Bronchial epithelial cell (primary cell): ENCODE data around the gene CARS1. TPM values are rescaled to one million over a fixed set of nuclear protein-coding genes. Genes with fewer than 3 reads are reported as not detected.

ENCODE experiments used
- DNase-seq: peaks from one replicate; pipeline ENCODE4 v3.0.0-alpha.2; 2010; ENCODE audit warnings: low read depth
- FAIRE-seq: peaks from 2 replicates; lab custom pipeline; 2011; peaks lifted over from hg19 to GRCh38; lab: Jason Lieb, UNC
- H3K27me3 ChIP-seq: 2 replicates; pipeline ENCODE4 v1.5.1; 2011; ENCODE audit warnings: low read length; ENCODE audit not compliant: control insufficient read depth, insufficient read depth
- H3K36me3 ChIP-seq: 2 replicates; pipeline ENCODE4 v1.5.1; 2011; ENCODE audit warnings: low read length; ENCODE audit not compliant: control insufficient read depth, insufficient read depth
- H3K4me3 ChIP-seq: 2 replicates; pipeline ENCODE4 v1.5.1; 2011; ENCODE audit warnings: mild to moderate bottlenecking, low read depth, low read length, control low read depth
- CTCF ChIP-seq: IDR thresholded peaks from 2 replicates; pipeline ENCODE4 v1.5.1; 2011; ENCODE audit warnings: mild to moderate bottlenecking, moderate library complexity, low read length, control low read depth, inconsistent platforms; ENCODE audit not compliant: insufficient read depth, severe bottlenecking
- total RNA-seq: library from RNA; depleted of rRNA; stranded (reverse); fragments of >200 nt; gene quantifications from 2 replicates; pipeline ENCODE4 v1.2.1, GENCODE V29; 2014

CARS1 gene
- total RNA-seq, 1 donor from 2014 or later = 113 TPM

DNA sequence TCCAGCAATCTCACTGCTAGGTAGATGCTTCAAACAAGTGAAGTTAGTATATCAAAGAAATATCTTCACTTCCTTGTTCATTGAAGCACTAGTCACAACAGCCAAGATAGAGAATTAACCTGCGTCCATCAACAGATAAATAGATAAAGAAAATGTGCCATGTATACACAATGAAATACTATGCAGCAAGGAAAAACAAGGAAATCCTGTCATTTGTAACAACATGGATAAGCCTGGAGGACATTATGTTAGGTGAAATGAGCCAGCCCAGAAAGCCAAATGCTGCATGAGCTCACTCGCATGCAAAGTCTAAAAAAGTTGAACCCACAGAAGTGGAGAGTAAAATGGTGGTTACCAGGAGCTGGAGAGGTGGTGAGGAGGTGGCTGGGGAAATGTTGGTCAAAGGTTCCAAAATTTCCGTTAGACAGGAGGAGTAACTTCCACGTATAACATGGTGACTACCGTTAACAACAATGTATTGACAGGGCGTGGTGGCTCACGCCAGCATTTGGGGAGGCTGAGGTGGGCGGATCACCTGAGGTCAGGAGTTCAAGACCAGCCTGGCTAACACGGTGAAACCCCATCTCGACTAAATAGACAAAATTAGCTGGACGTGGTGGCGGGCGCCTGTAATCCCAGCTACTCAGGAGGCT lies 23.6 kb upstream of the CARS1 start:
- TF ChIP-seq CTCF = no peak
- Histone ChIP-seq H3K36me3 (no peaks in the 10 kb centered on the region), H3K27me3 (no peaks in the 10 kb centered on the region), H3K4me3 (no peak overlapping the region)
- FAIRE-seq (no peak), DNase-seq (no peak)

GRCh38 chr11:3080104-3080503 lies 22.9 kb upstream of the CARS1 start:
- Histone ChIP-seq H3K36me3 (no peaks in the 10 kb centered on the region), H3K4me3 (no peak overlapping the region), H3K27me3 (no peaks in the 10 kb centered on the region)
- DNase-seq (peak; percentile 31), FAIRE-seq (no peak)
- TF ChIP-seq CTCF = no peak

GRCh38 chr11:3077846-3078440 lies 20.7 kb upstream of the CARS1 start:
- H3K27me3 ChIP-seq = peaks cover 5% of the 10 kb centered on the region

GRCh38 chr11:3077189-3077836 lies 20.1 kb upstream of the CARS1 start:
- H3K27me3 ChIP-seq = peaks cover 5% of the 10 kb centered on the region

More at GRCh38 chr11:3077846-3078440, 20.7 kb upstream of the CARS1 start:
- DNase-seq (no peak), FAIRE-seq (no peak)
- no peak for TF ChIP-seq CTCF
- H3K36me3 ChIP-seq = no peaks in the 10 kb centered on the region
- H3K4me3 ChIP-seq = no peak overlapping the region

GRCh38 chr11:3074912-3075589 lies 17.8 kb upstream of the CARS1 start:
- FAIRE-seq = no peak
- no peak for TF ChIP-seq CTCF

More at GRCh38 chr11:3077189-3077836, 20.1 kb upstream of the CARS1 start:
- TF ChIP-seq CTCF = no peak
- Histone ChIP-seq H3K4me3 (no peak overlapping the region), H3K36me3 (no peaks in the 10 kb centered on the region)
- no peak for DNase-seq
- FAIRE-seq = no peak

More at GRCh38 chr11:3074912-3075589, 17.8 kb upstream of the CARS1 start:
- Histone ChIP-seq H3K27me3 (peaks cover 5% of the 10 kb centered on the region), H3K36me3 (no peaks in the 10 kb centered on the region), H3K4me3 (no peak overlapping the region)
- DNase-seq = no peak
